ENCODE measurements around the gene RCSD1. TPM values are rescaled to one million over a fixed set of nuclear protein-coding genes. Genes with fewer than 3 reads are reported as not detected.

RCSD1 gene
- polyA plus RNA-seq, 3 donors = 116 to 218 (median 216) TPM

DNA sequence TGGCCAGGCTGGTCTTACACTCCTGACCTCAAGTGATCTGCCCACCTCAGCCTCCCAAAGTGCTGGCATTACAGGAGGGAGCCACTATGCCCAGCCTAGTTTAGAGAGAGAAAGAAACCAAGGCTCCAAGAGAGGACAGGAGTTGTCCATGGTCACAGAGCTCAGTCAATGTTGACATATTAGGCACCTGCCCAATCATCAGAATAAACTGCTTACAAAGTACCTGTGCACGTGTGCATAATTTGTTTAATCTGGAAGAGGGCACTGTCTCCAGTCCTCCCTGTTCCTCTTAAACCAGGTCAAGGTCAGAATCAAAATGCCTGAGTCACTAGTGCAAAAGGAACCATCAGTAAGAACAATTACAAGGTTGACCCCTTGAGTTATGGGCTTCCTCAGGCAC is 71.5 kb downstream of the RCSD1 start:
- peaks cover 5 to 11% of the 10 kb centered on the region in 2 donors for H3K4me1 ChIP-seq (ENCODE audit: control insufficient read depth in 1 of 2, insufficient read depth in 2 of 2, low read length in 2 of 2)
- H3K27me3 ChIP-seq (ENCODE audit: control insufficient read depth in 2 of 2, insufficient read depth in 2 of 2, low read length in 2 of 2) = no peaks in the 10 kb centered on the region
- 100% methylated on average over 1 of the region's 1 CpG for WGBS (ENCODE audit: insufficient coverage)
- H3K9me3 ChIP-seq (replicated peaks in 1 of 2; ENCODE audit: control insufficient read depth in 1 of 2, insufficient read depth in 1 of 2, low read length in 2 of 2) = no peaks in the 10 kb centered on the region
- Mint-ChIP-seq H3K4me1 (peaks cover 16% of the 10 kb centered on the region), H3K9me3 (no peaks in the 10 kb centered on the region), H3K27ac (peak overlapping the region in 3 of 7 donors; percentile 46 to 51 (median 50)), H3K4me3 (no peak overlapping the region), H3K27me3 (ENCODE audit: low read depth in 3 of 3) (peaks cover 0 to 2% (median 0%) of the 10 kb centered on the region in 3 donors), H3K36me3 (peaks cover 88 to 98% of the 10 kb centered on the region in 2 donors)
- no peak for TF ChIP-seq CTCF (IDR thresholded peaks at IDR 0.05)
- H3K4me3 ChIP-seq (replicated peaks in 1 of 3; ENCODE audit: low read depth in 2 of 3, low read length in 3 of 3) = no peak overlapping the region
- peaks cover 59% of the 10 kb centered on the region for H3K79me2 ChIP-seq (ENCODE audit: insufficient read depth, low read length)
- H2AFZ ChIP-seq (ENCODE audit: insufficient read depth, low read depth, low read length, poor library complexity, severe bottlenecking) = no peak overlapping the region
- H3K4me2 ChIP-seq (replicated peaks; ENCODE audit: extremely low read depth, low read length, poor library complexity, severe bottlenecking) = no peak overlapping the region
- no peak overlapping the region for H3K9ac ChIP-seq (ENCODE audit: insufficient read depth, low read length, poor library complexity, severe bottlenecking)
- no peak for DNase-seq
- intact Hi-C loops (cut with micrococcal nuclease) = no loop called here
- peaks cover 100% of the 10 kb centered on the region for H4K20me1 ChIP-seq (ENCODE audit: insufficient read depth, low read length)
- peak overlapping the region in 1 of 2 donors; percentile 50 for H3K27ac ChIP-seq (ENCODE audit: low read depth in 1 of 2, low read length in 2 of 2)
- H3K36me3 ChIP-seq (replicated peaks in 1 of 2; ENCODE audit: control insufficient read depth in 1 of 2, insufficient read depth in 2 of 2, low read length in 2 of 2) = peaks cover 94 to 100% of the 10 kb centered on the region in 2 donors

- peaks cover 100% of the 10 kb centered on the region for H4K20me1 ChIP-seq (ENCODE audit: insufficient read depth, low read length)
- 88% methylated on average over 1 of the region's 1 CpG for WGBS (ENCODE audit: insufficient coverage)
- no peaks in the 10 kb centered on the region for H3K9me3 Mint-ChIP-seq
- no peak for TF ChIP-seq CTCF (IDR thresholded peaks at IDR 0.05)
- peaks cover 0 to 2% (median 0%) of the 10 kb centered on the region in 3 donors for H3K27me3 Mint-ChIP-seq (ENCODE audit: low read depth in 3 of 3)
- peaks cover 79 to 88% of the 10 kb centered on the region in 2 donors for H3K36me3 ChIP-seq (replicated peaks in 1 of 2; ENCODE audit: control insufficient read depth in 1 of 2, insufficient read depth in 2 of 2, low read length in 2 of 2)
- H3K4me3 Mint-ChIP-seq = no peak overlapping the region
- H3K27ac Mint-ChIP-seq = peak overlapping the region in 5 of 7 donors; percentile 4 to 66 (median 34)
- H3K36me3 Mint-ChIP-seq = peaks cover 75 to 92% of the 10 kb centered on the region in 2 donors
- H3K4me3 ChIP-seq (replicated peaks in 1 of 3; ENCODE audit: low read depth in 2 of 3, low read length in 3 of 3) = no peak overlapping the region
- peaks cover 40% of the 10 kb centered on the region for H3K79me2 ChIP-seq (ENCODE audit: insufficient read depth, low read length)
- H3K27me3 ChIP-seq (ENCODE audit: control insufficient read depth in 2 of 2, insufficient read depth in 2 of 2, low read length in 2 of 2) = no peaks in the 10 kb centered on the region
- intact Hi-C loops (cut with micrococcal nuclease) = no loop called here
- H3K27ac ChIP-seq (ENCODE audit: low read depth in 1 of 2, low read length in 2 of 2) = peak overlapping the region in 1 of 2 donors; percentile 10
- no peak overlapping the region for H3K4me2 ChIP-seq (replicated peaks; ENCODE audit: extremely low read depth, low read length, poor library complexity, severe bottlenecking)
- H3K4me1 Mint-ChIP-seq = peaks cover 14% of the 10 kb centered on the region
- no peak for DNase-seq
- H3K4me1 ChIP-seq (ENCODE audit: control insufficient read depth in 1 of 2, insufficient read depth in 2 of 2, low read length in 2 of 2) = peaks cover 8 to 10% of the 10 kb centered on the region in 2 donors
- H3K9me3 ChIP-seq (replicated peaks in 1 of 2; ENCODE audit: control insufficient read depth in 1 of 2, insufficient read depth in 1 of 2, low read length in 2 of 2) = no peaks in the 10 kb centered on the region
- no peak overlapping the region for H2AFZ ChIP-seq (ENCODE audit: insufficient read depth, low read depth, low read length, poor library complexity, severe bottlenecking)
- no peak overlapping the region for H3K9ac ChIP-seq (ENCODE audit: insufficient read depth, low read length, poor library complexity, severe bottlenecking)
These were observed 73.5 kb downstream of the RCSD1 start for GRCh38 chr1:167703557-167703956.

All from CD14-positive monocyte (primary cell).